ENCODE results near the gene PSMC3. TPM values are rescaled to one million over a fixed set of nuclear protein-coding genes. Genes with fewer than 3 reads are reported as not detected.

The PSMC3 gene
- total RNA-seq, 1 experiment from 2014 or later, result 221 TPM

DNA sequence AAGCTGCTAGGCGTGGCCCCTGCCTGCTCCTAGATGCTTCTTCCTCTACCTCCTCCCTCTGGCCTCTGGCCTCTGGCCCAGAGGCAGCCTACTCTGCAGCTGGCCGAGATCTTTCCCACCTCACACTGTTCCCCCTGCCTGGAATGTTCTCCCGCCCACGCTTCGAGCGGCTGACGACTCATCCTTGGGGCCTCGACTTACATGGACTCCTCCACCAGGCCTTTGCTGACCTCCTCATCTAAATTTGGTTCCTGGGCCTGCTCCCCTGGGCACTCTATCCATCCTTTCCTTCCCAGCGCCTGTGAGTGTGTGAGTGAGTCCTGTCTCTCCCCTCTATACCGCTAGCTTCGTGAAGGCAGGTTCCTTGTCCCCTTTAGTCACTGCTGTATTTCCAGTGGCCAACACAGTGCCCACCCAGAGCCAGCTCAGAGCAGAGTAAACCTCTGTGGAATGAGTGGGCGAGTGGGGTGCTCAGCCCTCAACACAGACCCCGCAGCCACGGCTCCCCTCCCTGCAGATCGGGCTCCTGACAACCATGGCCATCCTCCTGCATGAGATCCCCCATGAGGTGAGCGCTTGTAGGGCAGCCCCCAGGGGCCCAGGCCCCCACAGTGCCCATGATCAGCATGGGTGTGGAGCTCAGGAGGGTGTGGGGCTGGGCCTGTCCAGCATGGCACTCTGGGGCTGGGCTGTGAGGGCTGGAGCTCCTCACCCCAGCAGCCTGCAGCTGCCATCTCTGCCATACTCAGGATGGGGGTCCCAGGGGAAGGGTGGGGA lies 12.1 kb downstream of the PSMC3 start:
- DNase-seq (ENCODE audit: low spot score), result no peak

DNA sequence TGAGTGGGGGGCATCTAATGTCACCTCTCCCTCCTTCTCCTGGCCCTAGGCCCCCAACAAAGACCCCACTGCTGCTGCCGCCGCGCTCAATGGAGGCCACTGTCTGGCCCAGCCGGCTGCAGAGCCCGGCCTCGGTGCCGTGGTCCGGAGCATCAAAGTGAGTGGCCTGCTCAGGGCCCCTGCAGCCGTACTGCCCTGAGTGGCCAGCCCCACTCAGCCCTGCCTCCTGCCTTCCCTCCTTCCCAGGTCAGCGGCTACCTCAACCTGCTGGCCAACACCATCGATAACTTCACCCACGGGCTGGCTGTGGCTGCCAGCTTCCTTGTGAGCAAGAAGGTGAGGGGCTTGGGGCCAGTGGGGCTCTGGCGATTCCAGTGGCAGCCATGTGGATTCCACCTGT lies 12.9 kb downstream of the PSMC3 start:
- DNase-seq (ENCODE audit: low spot score), result no peak

DNA sequence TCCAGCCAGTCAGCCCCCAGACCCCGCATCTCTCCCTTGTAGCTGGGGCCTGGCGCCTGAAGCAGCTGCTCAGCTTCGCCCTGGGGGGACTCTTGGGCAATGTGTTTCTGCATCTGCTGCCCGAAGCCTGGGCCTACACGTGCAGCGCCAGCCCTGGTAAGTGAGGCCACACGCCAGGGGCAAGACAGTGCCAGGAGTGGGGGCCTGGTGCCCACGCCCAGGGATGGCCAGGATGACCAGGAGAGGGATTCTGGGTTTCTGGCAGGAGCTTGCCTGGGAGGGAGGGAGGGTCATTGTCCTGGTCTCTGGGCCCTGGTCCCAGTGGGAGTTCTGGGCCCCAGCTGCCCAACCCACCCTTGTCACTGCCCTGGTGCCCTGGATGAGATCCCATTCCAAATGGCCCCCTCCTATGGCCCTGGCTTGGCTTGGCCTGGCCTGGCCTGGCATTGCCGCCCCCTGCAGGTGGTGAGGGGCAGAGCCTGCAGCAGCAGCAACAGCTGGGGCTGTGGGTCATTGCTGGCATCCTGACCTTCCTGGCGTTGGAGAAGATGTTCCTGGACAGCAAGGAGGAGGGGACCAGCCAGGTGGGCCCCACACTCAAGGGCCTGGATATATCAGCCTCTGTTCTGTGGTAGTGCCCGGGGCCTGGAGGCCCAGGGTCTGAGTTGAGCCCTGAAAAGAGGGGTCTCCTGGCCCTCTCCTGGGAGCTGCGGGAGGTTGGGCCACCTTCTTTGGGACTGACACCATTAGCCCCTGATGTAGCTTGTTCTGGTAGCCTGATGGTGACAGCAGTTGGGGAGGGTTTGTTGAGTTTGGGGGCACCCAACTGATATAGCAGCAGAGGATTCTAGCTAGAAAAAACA lies 14.1 kb downstream of the PSMC3 start:
- no peak for DNase-seq (ENCODE audit: low spot score)

DNA sequence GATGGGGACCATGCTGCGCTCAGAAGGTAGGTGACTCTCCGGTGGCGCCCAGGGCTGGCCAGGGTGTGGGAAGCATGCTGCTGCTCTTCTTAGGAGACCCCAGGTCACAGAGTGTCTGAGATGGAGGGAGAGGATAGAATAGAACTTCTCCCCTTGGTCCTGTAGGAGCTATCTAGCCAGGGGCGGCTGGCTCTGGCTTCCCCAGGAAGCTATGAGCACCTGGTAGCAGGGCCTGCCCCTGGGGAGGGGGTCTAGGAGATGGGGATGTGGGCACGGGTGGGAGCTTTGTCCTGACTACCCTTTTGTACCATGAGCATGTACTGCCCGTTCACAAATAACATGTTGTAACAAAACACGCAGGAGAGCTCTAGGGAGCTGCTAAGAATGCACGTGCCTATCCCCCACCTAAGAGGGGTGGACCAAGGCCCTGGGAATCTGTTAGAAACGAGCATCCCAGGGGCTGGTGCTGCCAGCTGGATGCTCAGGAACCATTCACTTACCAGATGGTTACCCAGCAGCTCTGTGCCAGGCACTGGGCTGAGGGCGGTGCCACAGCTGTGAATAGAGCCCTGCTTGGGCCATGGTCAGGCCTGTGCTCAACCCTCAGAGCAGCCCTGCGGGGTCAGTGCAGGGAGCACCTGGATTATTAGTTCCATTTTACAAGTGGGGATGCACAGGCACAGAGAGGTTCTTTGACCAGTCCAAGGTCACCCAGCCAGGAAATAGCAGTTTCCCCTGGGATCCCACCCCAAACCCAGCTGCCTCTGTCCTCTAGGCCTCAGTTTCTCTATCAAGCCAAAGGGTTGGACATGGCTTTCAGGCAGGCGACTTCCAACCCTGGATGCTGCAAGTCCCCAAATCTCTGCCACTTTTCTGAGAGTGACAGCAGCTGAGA lies 15.6 kb downstream of the PSMC3 start:
- no peak for DNase-seq (ENCODE audit: low spot score)

DNA sequence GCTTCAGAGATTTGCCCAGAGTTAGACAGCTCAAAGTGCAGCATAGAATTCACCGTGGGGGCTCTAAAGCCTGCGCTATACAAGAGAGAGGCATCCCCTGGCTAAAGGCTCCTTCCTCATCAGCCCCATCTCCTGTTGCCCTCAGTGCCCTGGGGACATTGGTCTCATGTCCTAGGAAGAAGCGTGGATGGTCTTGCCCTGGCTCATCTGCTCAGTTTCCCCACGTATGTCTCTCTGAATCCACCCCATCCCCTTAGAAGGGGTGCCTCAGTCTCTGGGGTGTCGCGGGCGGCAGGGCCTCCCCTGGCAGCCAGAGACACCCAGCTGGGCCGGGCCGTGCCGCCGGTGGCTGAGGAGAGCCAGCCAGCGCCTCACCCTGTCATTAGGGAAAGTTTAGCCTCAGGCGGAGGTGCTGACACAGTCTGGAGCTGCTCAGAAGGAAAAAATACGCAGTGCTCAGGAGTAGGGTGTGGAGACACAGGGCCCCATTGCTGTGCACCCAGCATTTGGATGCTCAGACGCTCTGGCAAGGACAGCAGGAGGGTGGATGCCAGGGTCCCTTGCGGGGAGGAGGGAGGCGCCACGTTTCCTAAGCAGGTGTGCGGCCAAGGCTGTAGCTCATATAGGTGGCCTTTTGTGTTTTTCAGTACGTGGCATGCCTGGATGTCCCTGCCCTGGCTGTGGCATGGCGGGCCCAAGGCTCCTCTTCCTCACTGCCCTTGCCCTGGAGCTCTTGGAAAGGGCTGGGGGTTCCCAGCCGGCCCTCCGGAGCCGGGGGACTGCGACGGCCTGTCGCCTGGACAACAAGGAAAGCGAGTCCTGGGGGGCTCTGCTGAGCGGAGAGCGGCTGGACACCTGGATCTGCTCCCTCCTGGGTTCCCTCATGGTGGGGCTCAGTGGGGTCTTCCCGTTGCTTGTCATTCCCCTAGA lies 16.5 kb downstream of the PSMC3 start:
- no peak for DNase-seq (ENCODE audit: low spot score)

DNA sequence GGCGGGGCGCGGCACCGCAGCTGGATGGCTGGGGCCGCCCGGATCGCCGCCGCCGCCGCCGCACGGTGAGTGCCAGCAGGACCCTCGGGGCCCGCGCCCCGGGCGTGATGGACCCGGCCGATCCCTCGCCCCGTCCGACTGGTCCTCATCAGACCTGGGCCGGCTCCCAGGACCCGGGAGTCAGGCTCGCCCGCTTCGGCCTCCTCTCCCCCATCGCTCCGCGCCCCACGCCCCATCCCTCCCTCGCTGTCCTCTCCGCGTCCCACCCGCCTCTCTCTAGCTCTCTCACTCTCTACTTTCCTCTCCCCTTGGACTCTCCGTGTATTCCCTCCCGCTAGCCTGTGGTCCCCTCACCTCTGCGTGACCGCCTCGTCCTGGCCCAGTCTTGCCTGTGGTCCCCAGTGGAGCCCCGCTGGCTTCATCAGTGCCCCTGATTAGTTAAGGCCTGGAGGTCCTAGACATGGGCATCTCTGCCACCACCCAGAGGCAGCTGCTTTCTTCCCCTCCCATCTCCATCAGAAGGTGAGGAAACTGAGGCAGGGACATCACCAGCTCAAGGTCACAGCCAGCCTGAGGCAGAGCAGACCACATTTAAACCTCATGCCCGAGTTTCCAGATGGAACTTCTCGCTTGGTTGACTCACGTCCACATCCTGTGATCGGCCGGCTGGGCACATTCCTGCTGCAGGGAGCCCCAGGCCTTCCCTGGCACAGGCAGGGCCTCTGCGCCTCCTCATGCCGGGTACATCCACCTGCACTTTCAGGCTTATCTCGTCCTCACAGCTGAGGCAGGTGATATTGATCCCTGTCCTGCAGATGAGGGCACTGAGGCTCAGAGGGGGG lies 17.4 kb downstream of the PSMC3 start:
- DNase-seq (ENCODE audit: low spot score), result peak; percentile 53

DNA sequence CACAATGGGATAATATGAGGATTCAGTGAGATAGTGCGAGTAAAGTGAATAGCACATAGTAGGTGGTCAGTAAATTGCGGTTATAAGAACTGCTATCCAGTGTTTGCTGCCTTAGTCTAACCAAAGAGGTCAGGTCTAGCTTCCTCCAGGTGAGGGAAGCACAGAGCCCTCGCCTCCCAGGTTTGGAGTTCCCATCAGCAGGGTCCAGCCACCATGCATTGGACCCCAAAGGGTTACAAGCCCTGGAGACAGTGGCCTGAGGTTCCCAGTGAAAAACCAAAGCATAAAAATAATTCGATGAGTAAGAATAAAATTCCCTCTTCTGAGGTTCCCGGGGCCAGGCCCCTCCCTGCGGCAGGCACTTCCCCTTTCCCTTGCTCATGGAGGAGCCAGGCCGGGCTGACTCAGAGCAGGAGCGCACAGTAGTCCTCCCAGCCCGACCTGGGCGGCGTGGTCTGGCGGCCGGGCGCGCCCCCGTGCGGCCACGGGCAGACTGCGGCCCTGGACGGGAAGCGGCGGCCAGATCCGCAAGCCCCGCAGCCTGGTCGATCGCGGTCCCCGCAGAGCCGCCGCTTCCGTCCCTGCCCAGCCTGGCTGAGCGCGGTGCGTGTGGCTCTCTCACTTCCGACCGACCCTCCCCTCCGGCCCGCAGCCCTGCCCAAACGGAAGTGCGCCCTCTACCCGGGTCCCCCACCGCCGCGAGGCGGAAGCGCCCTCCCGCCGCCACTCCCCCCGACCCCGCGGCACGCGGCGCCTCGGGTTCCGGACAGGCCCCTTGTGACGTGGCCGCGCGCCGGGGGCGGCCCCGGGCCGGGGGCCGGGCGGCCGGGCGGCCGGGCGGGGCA lies 18.3 kb downstream of the PSMC3 start, which contains the start of gene SLC39A13:
TSS of gene SLC39A13 (plus strand) at position 845 of the 845 bp plus-strand sequence. CDS start 1,505 bp downstream, outside the sequence.
- DNase-seq (ENCODE audit: low spot score), result peak; percentile 86

DNA sequence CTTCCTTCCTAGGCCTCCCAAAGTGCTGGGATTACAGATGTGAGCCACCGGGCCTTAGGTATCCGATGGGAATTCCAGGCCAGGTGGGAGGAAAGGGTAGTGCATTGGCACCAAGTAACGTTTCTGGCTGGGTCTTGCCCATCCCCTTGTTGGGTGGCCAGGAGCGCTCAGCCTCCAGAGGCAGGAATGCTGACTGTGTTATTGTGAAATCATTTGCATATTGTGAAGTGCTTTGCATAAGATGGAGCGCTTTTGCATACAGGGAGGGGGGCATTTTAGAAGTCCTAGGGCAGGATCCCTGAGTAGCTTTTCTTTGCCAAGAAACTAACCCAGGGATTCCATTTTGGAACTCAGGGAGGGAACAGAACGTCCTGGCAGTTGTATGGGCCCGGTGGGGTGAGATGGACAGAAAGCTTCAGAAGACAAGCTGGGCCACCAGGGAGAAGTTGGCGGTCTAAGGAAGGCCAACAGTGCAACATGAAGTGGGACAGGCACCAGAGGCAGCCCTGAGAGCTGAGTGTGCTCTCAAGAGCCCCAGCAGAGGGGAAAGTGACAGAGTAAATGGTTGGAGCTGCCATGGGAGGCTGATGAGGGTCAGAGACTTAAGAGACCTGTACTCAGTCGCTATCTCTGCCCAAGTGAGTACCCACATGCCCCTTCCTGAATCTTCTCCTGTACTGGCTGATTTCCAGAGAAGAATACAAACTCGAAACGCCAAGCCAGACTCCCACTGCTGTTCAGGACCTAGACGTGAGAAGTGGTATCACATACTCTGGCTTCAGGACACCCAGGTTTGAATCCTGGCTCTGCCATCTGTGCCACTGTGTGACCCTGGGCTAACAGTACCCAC lies 19.1 kb downstream of the PSMC3 start:
- no peak for DNase-seq (ENCODE audit: low spot score)

DNA sequence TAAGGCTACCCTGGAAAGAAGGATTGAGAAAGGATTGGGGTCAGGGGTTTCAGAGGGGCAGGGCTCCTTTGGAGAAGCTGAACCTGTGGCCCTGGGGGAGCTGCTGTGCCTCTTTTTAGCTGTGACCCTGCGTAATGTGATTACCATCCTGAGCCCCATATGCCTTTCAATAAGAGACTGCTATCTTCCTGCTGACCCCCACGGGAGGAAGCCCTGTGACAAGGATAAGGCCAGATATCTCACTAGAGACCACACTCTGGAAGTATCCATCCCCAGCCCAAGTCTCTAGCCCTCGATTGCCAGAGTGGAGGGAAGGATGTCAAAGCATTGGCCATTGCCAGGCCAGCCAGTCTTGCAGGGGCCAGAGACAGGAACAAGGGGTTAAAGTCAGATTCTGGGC lies 22.7 kb downstream of the PSMC3 start:
- no peak for DNase-seq (ENCODE audit: low spot score)

DNA sequence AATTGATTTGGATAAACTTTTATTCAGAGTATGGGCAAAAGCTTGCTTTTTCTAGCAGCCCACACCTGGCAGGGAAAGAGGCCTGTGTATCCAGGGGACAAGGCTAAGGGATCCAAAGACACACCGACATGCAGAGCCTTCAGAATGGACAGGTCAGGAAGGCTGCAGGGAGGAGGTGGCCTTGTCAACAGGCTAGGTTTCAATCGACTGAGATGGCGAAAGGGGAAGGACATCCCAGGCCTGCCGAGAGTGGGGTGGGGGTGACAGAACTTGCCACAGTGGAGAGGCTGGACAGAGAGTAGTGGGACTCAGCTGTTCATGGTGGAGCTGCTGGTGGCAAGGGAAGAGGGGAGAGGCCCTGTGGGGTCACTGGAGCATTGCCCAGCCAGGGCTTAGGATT lies 23.1 kb downstream of the PSMC3 start:
- no peak for DNase-seq (ENCODE audit: low spot score)

DNA sequence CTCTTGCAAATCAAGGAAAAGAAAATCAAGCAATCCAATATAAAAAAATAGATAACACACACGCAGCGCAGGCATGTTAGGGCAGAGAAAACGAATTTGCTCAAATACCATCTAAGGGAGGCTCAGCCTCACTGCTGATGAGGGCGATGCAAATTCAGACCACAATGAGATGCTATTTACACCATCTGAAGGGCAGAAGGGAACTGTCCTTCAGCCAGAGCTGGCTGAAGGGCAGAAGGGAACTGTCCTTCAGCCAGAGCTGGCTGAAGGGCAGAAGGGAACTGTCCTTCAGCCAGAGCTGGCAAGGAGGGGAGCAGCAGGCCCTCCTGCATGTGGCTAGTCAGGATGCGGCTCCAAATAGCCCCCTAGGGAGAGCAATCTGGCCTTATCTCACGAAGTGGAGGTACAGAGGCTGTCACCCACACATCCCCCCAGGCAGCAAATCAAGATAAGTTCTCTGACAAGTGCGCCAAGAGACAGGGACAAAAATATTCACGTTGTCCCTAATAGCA lies 25.4 kb downstream of the PSMC3 start:
- DNase-seq (ENCODE audit: low spot score), result no peak

DNA sequence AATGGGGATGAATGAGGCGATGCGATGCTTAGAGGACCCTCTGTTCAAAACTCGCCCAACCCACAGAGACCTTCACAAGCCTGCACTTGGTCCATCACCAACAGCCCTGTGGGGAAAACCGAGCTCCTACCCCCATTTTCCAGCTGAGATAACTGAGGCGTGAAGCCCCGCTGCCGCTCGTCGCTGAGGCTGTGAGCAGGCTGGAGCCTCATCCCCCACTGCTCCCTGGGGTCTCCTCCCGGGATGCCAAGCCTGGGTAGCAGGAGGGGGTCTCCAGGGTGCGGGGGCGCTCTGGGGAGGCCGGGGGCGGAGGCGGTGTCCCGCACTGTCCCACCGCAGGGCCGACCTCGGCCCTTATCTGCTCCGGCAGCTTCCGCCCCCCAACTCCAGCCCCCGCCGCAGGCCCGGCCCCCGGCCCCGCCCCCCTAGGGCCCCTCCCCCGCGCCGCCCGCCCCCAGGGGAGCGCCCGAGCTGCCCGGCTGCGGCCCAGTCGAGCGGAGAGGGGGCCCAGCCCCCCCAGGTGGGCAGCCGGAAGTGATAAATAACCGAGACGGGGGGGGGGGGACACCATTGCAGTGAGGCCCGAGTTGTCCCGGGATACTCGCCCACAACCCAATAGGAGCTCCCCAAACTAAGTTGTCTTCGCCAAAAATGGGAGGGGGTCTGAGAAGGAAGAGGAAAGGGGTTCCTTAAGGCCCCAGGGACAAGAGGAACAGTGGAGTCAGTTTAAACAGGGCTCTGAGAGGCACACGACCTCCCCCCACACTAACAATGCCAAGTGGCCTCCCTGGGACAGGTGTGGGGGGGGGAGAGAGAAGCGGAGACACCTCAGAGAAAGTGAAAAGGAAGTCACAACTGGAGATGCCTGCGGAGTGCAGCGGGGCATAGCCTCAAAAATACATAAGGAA lies 26.1 kb downstream of the PSMC3 start:
- DNase-seq (ENCODE audit: low spot score), result no peak

DNA sequence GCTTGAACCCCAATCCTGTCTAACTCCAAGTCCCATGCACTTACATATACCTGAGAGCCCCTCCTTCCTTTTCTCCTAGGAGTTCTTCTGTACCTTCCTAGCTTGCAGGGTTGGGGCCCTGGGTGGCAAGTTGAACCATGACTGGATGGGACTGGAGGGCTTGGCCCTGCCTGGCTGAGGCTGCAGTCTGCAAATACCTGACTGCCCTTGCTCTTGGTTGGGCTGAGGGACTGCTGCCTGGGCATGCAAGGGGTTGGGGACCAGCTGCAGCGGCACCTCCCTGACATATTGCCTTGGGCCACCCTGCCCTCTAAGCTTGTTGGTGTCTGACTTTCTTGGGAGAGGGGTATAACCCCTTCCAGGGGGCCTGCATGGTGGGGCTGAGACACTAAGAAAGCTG lies 27.7 kb downstream of the PSMC3 start:
- no peak for DNase-seq (ENCODE audit: low spot score)

DNA sequence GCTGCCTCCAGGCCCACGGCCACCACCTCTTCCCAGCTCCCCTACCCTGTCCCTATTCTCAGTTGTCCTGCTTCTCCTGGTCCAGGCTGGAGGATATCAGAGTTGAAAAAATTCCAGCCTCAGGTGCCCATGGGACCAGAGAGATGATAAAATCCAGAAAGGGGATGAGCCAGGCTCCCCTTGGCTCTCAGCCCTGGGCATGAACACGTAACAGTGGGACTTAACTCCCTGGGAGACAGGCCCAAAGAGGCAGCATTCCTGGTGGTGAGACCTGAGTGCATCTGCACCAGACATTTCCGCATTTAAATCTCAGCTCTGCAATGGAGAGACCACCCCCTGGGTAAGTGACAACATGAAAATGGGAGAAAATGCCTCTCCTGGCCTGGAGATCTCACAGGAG lies 28.2 kb downstream of the PSMC3 start:
- no peak for DNase-seq (ENCODE audit: low spot score)

DNA sequence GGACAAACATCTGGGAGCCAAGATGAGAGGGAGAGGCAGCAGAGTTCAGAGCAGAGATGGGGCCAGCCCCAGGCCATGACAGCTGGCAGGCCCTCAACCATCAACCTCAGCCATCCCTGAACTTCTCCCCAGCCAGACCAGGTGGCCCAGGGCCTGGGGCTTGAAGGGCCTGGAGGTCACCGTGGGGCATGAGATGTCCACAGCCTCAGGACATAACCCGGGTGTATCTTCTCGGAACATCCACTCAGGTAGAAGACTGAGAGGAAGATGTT lies 30.3 kb downstream of the PSMC3 start:
- DNase-seq (ENCODE audit: low spot score), result no peak

DNA sequence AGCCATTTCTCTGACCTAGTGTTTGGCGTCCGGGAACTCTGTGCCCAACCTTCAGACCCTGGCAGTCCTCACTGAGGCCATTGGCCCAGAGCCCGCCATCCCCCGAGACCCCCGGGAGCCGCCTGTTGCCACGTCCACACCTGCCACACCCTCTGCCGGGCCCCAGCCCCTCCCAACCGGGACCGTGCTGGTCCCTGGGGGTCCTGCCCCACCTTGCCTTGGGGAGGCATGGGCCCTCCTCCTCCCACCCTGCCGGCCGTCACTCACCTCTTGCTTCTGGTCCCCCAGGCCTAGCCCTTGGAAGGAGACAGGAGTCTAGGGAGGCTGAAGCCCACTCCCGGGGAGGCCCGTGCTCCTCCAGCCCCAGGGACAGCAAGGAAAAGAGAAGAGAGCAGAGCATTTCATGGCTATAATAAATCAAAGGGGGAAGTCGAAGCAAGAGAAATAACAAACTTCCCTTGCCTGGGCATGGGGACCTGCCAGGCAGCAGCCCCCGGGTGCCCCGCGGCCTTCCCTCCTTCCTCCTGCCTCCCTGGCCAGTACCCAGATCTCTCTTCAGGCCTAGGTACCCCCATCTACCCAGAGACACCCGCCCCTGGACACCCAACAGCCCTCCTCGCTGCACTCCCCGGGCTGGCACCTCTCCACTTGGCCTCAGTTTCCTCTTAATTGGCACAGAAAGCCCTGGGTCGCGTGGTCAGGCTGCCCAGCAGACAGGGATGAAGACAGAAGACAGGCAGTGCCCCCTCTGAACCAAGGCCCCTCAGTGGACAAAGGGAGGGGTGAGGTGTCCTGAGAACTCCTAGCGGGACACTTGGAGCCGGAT lies 30.8 kb downstream of the PSMC3 start:
- no peak for DNase-seq (ENCODE audit: low spot score)
